AG09309 (cell line): Measurements from ENCODE around the gene DDX54.

Source experiments
- DNase-seq: peaks from one replicate; pipeline ENCODE4 v3.0.0-alpha.2; 2010; ENCODE audit warnings: low read depth
- H3K4me3 ChIP-seq: 2 replicates; pipeline ENCODE4 v1.5.1; 2011; ENCODE audit warnings: mild to moderate bottlenecking, low read depth, low read length, moderate library complexity; ENCODE audit not compliant: control insufficient read depth
- TF ChIP-seq, protein P1 (sequence below): IDR thresholded peaks from 2 replicates; pipeline ENCODE4 v1.5.1; 2011; ENCODE audit warnings: mild to moderate bottlenecking, low read depth, low read length, inconsistent platforms; ENCODE audit not compliant: insufficient read depth, control insufficient read depth; ENCODE audit errors: missing control alignments

The DDX54 gene

DNA sequence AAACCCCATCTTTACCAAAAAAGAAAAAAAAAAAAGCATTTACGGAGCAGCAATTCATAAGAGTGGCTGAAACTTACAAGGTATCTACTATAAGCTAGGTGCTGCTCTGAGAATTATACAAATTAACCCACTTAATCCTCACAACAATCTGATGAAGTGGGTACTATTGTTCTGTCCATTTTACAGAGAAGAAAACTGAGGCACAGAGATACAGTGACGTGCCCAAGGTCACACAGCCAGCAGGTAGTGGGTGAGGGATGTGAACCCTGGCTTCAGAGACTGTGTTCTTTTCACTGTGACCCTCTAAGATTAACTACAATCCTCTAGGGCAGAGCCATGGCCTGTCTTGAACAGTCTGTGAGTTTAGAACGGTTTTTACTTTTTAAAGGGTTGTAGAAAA is 3.3 kb downstream of the DDX54 start:
- no peak overlapping the region for H3K4me3 ChIP-seq
- no peak for DNase-seq
- TF ChIP-seq, protein P1, sequence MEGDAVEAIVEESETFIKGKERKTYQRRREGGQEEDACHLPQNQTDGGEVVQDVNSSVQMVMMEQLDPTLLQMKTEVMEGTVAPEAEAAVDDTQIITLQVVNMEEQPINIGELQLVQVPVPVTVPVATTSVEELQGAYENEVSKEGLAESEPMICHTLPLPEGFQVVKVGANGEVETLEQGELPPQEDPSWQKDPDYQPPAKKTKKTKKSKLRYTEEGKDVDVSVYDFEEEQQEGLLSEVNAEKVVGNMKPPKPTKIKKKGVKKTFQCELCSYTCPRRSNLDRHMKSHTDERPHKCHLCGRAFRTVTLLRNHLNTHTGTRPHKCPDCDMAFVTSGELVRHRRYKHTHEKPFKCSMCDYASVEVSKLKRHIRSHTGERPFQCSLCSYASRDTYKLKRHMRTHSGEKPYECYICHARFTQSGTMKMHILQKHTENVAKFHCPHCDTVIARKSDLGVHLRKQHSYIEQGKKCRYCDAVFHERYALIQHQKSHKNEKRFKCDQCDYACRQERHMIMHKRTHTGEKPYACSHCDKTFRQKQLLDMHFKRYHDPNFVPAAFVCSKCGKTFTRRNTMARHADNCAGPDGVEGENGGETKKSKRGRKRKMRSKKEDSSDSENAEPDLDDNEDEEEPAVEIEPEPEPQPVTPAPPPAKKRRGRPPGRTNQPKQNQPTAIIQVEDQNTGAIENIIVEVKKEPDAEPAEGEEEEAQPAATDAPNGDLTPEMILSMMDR, result no peak

DNA sequence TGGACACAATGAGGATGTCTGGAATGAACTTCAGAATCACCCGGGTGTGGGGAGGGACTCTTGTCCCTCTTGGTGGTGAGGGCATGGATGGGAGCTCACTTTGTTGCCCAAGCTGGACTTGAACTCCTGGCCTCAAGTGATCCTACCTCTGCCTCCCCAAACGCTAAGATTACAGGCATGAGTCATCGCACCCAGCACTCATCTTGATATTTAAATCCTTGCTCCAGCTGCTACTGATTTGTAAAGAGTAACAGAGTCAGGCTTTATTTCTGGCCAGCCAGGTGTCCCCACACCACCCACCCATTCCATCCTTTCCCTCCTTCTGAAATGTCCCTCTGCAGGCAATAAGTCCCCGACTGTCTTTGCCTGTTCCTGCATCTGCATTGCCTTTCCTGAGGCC is 4.9 kb downstream of the DDX54 start:
- no peak overlapping the region for H3K4me3 ChIP-seq
- DNase-seq, result no peak
- TF ChIP-seq, protein P1, result no peak

DNA sequence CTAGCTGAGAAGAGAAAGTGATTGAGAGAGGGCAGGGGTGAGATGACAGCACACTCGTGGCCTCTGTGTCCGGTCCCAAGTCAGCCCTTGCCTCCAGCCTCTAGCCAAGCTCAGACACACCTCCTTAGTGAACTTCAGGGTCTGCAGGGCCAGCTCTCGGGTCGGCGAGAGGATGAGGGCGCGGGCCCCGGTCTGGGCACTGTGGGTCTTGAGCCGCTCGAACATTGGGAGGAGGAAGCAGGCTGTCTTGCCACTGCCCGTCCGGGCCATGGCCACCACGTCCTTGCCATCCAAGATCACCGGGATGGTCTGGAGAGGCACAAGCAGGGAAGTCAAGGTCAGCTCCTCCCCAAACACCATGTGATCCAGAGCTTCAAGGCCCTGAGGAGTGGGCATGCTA is 6.3 kb downstream of the DDX54 start:
- no peak overlapping the region for H3K4me3 ChIP-seq
- TF ChIP-seq, protein P1, result no peak
- no peak for DNase-seq

DNA sequence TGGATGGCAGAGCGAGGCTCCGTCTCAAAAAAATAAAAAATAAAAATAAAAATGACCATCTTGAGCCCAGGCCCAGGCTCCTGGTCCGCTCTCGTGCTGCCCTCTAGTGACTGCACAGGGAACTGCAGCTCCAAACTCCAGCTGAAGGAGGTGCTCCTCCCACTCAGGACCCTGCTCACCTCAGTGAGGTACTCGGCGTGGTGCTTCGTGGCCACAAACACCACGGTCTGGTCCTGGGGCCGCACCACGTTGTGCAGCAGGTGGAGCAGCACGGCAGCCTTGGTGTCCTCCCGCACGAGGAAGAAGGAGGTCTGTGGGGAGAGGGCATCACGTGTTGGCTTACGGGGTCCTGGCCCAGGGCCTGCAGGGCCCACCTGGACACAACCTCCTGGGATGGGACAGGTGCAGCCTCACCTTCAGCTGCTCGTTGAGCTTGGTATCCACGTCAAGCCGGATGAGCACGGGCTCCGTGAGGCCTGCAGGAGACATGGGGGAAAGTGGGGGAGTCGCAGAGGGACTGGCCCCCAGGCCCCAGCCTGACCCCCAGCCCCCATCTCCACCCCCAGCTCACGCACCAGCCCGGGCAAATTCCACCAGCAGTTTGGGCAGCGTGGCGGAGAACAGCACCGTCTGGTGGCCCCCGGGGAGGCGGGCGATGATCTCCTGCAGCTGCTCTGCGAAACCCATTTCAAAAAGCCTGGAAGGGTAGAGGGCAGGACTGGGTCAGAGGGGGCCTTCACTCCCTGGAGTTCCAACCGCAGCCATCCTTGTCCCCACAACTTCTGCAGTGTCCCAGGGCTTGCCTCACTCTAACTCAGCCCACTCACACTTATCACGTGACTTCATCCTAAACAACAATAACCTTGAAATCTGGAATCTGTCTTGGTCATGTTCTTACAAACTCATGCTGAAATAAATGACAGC is 10.6 kb downstream of the DDX54 start:
- DNase-seq, result no peak

DNA sequence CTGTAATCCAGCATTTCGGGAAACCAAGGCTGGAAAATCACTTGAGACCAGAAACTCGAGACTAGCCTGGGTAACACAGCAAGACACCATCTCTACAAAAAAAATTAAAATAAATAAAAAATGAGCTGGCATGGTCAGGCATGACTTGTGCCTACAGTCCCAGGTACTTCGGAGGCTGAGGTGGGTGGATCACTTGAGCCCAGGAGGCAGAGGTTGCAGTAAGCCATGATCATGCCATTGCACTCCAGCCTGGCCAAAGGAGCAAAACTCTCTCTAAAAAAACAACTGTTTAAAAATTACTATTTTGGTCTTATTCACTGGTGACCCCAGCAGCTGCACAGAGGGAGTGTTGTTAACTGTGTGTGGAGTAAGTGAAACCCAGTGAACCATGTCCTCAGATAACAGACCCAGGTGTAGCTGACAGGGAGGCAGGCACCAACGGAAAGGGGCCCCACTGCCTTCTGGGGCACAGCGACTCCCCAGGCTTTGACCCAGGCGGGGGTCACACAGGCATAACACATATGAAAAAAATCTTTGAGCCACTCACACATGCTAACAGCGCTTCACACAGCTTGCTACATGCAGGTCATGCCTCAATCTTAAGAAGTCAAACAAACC is 12.1 kb downstream of the DDX54 start:
- H3K4me3 ChIP-seq, result no peak overlapping the region
- TF ChIP-seq, protein P1, result no peak
- DNase-seq, result no peak

More for the DNA sequence above, 10.6 kb downstream of the DDX54 start:
- no peak overlapping the region for H3K4me3 ChIP-seq
- TF ChIP-seq, protein P1, result peak; percentile 99

DNA sequence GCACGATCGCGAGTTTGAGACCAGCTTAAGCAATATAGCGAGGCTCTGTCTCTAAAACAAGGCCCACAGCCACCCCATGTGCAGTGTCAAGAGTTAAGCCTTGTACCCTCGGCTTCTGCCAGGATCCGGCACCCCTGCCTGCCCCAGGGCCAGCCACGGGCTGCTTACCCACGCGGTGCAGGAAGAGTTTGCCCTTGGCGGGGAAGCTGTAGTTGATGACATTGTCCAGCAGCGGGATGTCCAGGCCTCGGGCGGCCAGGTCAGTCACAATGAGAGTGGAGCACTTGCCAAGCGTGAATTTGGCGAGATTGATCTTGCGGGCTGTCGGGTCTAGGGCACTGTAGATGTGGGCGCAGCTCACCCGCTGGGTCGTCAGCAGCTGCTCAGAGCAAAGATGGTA is 13.1 kb downstream of the DDX54 start:
- H3K4me3 ChIP-seq, result no peak overlapping the region
- TF ChIP-seq, protein P1, result no peak
- DNase-seq, result no peak
